Adipocyte (in vitro differentiated cells): ENCODE measurements around the gene TCF4.
A peak's percentile ranks its signal among the peaks of the same experiment; 100 is the strongest.

Experiments
- DNase-seq: peaks from one replicate; pipeline ENCODE4 v3.0.0-alpha.2; 2015; ENCODE audit warnings: low read depth
- H3K27me3 ChIP-seq: replicated peaks from 2 replicates; pipeline ENCODE4 v1.7.0; 2013; ENCODE audit warnings: mild to moderate bottlenecking, low read length, moderate library complexity; ENCODE audit not compliant: control insufficient read depth, insufficient read depth
- H3K36me3 ChIP-seq: 2 replicates; pipeline ENCODE4 v1.7.0; 2013; ENCODE audit warnings: low read length, mild to moderate bottlenecking, moderate library complexity; ENCODE audit not compliant: control insufficient read depth, insufficient read depth, severe bottlenecking
- H3K4me1 ChIP-seq: 2 replicates; pipeline ENCODE4 v1.7.0; 2013; ENCODE audit warnings: mild to moderate bottlenecking, low read length, moderate library complexity; ENCODE audit not compliant: control insufficient read depth, insufficient read depth
- H3K4me3 ChIP-seq: 2 replicates; pipeline ENCODE4 v1.7.0; 2013; ENCODE audit warnings: mild to moderate bottlenecking, low read length, moderate library complexity
- H3K9ac ChIP-seq: 2 replicates; pipeline ENCODE4 v1.7.0; 2013; ENCODE audit warnings: mild to moderate bottlenecking, low read length, moderate library complexity
- H3K9me3 ChIP-seq: 2 replicates; pipeline ENCODE4 v1.7.0; 2013; ENCODE audit warnings: mild to moderate bottlenecking, low read length, moderate library complexity; ENCODE audit not compliant: control insufficient read depth

TCF4 gene

DNA sequence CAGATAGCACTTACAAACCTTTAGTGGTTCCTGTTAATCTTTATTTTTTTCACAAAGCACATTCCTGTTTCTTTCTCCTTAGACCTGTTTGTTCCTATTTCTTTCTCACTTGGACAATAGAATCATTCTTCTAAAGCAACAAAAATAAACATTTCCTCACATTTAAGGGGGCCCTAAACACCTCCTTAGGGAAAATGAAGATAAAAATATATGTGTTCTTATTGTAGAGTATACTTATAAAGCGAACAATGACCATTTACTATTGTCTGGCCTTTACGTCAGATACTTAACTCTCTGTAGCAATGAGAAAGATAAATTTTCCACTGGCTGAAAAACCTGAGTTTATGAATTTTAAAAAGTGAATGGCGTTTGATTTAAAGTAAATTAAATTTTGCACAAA lies 234.6 kb downstream of the TCF4 start:
- no peak for DNase-seq
- H3K9me3 ChIP-seq = no peaks in the 10 kb centered on the region
- H3K36me3 ChIP-seq = no peaks in the 10 kb centered on the region
- no peak overlapping the region for H3K9ac ChIP-seq
- peaks cover 9% of the 10 kb centered on the region for H3K4me1 ChIP-seq
- H3K27me3 ChIP-seq = no peaks in the 10 kb centered on the region
- no peak overlapping the region for H3K4me3 ChIP-seq

DNA sequence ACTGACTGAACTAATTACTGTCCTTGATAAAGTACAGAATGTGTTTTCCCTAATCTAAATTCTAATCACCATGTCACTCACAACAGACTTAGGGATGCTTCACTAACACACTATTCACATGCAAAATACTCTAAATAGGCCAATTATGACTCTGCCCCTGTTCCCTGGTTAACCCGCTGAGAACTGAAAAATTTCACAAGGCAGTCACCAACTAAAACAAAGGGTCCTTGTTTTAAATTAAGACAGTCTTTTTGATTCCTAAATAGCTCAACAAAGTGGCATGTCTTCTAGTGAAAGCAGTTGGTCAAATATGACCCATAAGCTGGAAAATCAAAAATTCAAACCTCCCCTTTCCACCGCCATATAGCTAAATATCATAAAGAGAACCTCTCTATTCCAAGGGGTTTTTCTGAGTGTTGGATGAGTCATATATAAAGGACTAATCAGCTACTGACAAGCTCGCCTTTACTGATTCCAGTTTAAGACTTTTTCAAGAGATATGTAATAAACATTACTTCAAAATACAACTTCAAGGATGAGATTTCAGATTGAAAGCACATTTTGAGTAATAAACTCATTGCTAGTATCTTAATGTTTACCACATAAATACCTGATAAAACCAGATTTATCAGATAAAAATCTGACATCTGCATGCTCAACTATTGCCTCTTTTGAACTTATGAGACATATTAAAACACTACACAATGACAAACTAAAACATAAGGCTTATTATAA lies 235.8 kb downstream of the TCF4 start:
- no peaks in the 10 kb centered on the region for H3K27me3 ChIP-seq
- H3K4me3 ChIP-seq = no peak overlapping the region
- no peak overlapping the region for H3K9ac ChIP-seq
- H3K9me3 ChIP-seq = no peaks in the 10 kb centered on the region
- peaks cover 9% of the 10 kb centered on the region for H3K4me1 ChIP-seq
- no peak for DNase-seq
- H3K36me3 ChIP-seq = no peaks in the 10 kb centered on the region

DNA sequence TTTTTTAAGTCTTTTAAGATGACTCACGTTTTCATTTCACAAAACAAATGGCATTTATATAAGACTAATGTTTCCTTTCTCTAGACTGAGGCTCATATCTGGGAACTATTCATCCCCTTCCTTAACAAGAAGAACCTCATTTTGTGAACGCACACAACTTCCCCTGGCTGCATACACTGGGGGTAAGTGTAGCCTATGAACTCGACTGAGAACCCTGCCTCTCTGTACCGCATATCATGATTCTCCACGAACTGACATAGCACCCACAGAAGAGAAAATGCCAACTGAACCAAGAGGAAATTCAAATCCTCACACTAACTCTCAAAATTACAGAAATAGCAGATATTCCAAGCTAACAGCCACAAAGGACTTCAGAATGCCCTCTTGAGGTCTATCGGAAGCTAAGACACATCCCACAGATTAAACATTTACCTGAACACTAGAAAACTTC lies 236.7 kb downstream of the TCF4 start:
- DNase-seq = peak; percentile 33
- Histone ChIP-seq H3K9ac (no peak overlapping the region), H3K9me3 (no peaks in the 10 kb centered on the region), H3K4me1 (peaks cover 9% of the 10 kb centered on the region), H3K4me3 (no peak overlapping the region), H3K27me3 (no peaks in the 10 kb centered on the region), H3K36me3 (no peaks in the 10 kb centered on the region)

DNA sequence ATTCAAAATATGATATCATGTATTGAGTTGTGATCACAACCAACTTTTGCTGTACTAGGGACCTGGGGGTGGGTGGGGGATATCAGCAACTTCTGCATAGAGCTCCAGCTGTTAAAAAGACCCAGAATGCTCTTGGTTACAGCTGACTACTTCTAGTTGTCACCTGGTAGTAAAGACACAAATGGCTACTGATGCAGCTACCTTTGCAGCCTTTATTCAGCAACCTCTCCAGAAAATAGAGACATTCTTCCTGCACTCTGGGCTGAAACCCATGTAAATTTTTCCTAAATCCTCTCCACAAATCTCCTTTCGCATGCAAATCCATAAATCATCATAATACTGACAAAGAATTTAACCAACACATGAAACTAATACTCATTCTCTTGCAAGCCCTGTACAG lies 238.3 kb downstream of the TCF4 start:
- Histone ChIP-seq H3K9me3 (no peaks in the 10 kb centered on the region), H3K36me3 (no peaks in the 10 kb centered on the region), H3K4me3 (no peak overlapping the region), H3K9ac (no peak overlapping the region), H3K4me1 (peaks cover 9% of the 10 kb centered on the region), H3K27me3 (no peaks in the 10 kb centered on the region)
- no peak for DNase-seq

DNA sequence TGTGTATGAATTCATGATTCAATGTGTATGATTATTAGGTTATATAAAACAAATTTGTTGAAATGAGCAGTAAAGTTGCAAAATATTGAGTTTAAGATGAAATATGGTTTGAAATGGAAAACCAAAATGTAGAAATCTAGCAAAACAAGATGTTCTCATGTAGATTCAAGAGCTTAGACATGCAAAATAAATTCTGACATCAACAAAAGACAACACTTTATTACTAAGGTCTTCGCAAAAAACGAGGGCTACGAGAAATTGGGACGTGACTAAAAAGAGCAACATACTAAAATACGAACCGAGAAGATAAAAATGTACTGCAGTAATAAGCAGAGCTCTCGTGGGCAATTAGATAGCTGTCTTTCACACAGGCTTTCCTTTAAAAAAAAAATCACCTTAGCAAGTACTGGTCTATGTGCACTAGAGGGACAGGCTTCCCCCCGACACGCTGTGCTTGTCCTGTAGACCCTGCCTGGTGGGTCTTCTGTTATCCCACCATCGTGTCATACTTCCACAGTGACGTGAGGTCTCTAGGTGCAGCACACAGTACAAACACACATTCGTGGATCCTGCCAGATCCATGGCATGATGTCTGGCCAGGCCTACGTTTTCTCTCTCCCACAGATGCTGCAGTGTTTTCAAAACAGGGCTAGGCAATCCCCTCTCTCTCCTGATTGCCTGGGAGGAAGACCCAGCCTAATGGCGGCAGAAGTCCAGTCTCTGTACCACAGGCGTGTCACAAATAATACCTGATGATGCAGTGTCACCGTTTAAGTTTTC lies 240.8 kb downstream of the TCF4 start:
- no peaks in the 10 kb centered on the region for H3K9me3 ChIP-seq

DNA sequence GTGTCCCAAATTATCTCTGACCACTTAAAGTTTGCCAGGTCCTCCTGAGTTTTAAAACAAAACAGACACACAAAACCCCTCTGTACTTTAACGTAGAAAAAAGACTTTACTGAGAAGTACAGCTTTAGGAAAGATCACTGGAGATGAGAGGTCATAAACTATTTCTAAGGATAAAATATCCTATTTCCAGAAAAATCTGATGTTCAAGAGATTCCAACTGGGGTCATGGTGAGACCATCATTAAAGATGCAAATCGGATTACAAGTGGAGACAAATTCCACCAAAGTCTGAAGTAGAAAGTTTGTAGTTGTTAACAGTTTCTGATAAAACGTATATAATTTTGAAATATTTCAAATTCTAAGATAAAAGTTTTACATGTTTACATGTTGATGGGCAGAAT lies 241.6 kb downstream of the TCF4 start:
- Histone ChIP-seq H3K36me3 (no peaks in the 10 kb centered on the region), H3K27me3 (no peaks in the 10 kb centered on the region), H3K9me3 (no peaks in the 10 kb centered on the region), H3K9ac (no peak overlapping the region), H3K4me1 (peaks cover 11% of the 10 kb centered on the region), H3K4me3 (no peak overlapping the region)
- DNase-seq = no peak

More for the DNA sequence above, 240.8 kb downstream of the TCF4 start:
- Histone ChIP-seq H3K9ac (no peak overlapping the region), H3K4me3 (no peak overlapping the region), H3K27me3 (no peaks in the 10 kb centered on the region), H3K36me3 (no peaks in the 10 kb centered on the region), H3K4me1 (peaks cover 12% of the 10 kb centered on the region)
- DNase-seq = no peak

DNA sequence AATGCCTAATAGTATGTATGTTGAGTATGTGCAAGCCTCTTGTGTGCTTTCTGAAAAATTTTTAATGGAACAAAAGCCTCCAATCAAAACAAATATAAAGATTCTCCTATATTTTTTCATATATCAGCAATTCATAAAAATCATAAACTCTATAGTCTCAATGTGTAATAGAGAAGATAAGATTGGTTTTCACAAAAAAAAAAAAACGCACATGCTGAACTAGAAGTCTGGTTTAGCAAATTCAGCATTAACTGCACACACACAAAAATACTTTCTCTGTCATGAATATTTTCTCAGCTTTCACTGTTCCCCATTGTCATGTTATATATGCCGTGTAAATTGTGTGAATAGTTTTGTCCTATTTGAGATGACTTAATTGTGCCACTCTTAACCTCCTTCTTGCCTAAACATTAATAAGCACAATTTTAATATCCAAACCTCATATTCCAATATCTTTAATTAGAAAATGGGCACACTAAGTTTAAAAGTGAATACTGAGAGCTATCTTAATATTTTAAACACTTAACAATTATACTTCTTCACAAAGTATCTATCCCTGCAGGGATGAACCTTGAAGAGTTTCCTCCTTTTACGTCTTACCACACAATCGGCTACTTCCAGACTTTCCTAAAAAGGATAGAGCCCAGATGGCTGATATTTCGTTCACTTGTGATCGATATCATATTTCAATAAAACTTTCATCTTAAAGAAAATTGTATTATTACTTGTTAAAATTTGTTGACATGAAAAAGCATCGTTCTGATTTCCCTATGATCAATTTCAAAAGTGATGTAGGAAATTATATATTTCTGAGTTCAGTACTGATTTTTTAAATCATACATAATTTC lies 242.7 kb downstream of the TCF4 start:
- Histone ChIP-seq H3K27me3 (no peaks in the 10 kb centered on the region), H3K36me3 (no peaks in the 10 kb centered on the region), H3K4me3 (no peak overlapping the region), H3K9ac (no peak overlapping the region), H3K9me3 (no peaks in the 10 kb centered on the region), H3K4me1 (peaks cover 4% of the 10 kb centered on the region)
- no peak for DNase-seq

DNA sequence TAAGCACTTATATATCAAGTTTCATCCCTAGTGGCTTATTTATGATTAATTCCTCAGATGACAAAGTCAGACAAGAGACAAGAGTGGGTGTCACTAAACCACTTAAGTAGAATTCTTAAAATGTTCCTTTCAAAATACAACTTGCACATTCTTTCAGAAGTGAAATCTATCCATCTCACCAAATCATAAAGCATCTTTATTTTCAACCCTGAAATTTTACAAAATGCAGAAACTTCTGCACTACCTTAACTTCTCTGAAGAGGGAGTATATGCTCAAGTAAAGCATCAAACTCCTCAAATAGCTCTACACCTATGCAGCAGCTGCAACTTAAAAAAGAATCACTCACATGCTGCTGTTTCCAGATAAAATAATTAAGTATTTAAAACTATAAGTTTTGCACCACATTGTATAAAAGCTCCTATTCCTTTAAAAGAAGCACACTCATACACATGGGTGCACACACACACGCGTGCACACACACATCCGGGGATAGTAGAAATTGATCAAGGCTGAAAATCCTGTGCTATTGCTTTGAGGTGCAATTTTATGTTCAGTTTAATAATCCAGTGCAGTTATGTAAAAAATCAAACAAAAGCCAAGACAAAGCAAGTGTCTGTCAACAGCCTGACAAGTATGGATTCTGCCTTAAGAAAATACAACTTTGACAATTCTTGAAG lies 244.5 kb downstream of the TCF4 start:
- Histone ChIP-seq H3K27me3 (no peaks in the 10 kb centered on the region), H3K36me3 (no peaks in the 10 kb centered on the region), H3K9me3 (no peaks in the 10 kb centered on the region), H3K4me1 (peaks cover 14% of the 10 kb centered on the region), H3K9ac (no peak overlapping the region), H3K4me3 (no peak overlapping the region)
- DNase-seq = peak; percentile 72

DNA sequence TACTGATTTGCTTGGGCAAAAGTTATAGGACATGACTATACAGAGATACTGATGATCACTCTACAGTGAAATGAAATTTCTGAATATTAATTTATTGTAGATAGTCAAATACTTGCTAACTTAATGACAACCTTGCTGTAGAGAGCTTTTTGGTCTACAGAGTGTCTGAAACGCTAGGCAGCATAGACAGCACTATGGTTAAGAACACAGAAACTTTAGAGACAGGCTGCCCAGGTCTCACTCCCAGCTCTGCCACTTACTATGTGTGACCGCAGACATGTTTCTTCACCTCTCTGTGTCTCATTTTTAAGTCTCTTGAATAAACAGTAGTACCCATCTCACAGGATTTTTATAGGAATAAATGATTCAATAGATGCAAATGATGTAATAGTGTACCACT lies 247.0 kb downstream of the TCF4 start:
- Histone ChIP-seq H3K27me3 (no peaks in the 10 kb centered on the region), H3K36me3 (no peaks in the 10 kb centered on the region), H3K9me3 (no peaks in the 10 kb centered on the region), H3K4me1 (peaks cover 23% of the 10 kb centered on the region), H3K9ac (no peak overlapping the region), H3K4me3 (no peak overlapping the region)
- no peak for DNase-seq

DNA sequence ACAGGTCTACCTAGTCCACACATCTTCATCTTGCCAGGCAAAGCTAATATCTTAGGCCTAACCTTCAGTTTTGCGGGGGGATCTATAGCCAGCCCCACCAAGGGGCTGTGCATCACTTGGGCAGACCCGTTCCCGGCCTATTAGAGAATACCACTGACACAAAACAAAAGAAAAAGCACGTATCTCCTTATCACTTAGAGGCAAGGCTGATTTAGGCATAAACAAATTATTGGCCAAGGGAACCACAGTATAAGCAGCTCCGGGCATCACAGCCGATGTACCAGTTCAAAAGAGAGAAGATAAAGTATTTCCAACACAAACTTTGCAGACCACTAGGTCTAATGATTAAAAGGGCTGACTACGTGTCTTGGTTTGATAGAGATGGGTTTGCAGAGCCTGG lies 248.0 kb downstream of the TCF4 start:
- Histone ChIP-seq H3K9ac (no peak overlapping the region), H3K36me3 (no peaks in the 10 kb centered on the region), H3K4me1 (peaks cover 27% of the 10 kb centered on the region), H3K9me3 (no peaks in the 10 kb centered on the region), H3K27me3 (no peaks in the 10 kb centered on the region), H3K4me3 (no peak overlapping the region)
- no peak for DNase-seq
